Measurements from ENCODE around the gene NUTM2F. TPM values are rescaled to one million over a fixed set of nuclear protein-coding genes. Genes with fewer than 3 reads are reported as not detected.
A peak's percentile ranks its signal among the peaks of the same experiment; 100 is the strongest.
"Not testable (repeated sequence)": the region's sequence is repeated elsewhere in the genome, so short reads cannot be mapped to it uniquely, and the experiment has no call there.

Gene NUTM2F, protein sequence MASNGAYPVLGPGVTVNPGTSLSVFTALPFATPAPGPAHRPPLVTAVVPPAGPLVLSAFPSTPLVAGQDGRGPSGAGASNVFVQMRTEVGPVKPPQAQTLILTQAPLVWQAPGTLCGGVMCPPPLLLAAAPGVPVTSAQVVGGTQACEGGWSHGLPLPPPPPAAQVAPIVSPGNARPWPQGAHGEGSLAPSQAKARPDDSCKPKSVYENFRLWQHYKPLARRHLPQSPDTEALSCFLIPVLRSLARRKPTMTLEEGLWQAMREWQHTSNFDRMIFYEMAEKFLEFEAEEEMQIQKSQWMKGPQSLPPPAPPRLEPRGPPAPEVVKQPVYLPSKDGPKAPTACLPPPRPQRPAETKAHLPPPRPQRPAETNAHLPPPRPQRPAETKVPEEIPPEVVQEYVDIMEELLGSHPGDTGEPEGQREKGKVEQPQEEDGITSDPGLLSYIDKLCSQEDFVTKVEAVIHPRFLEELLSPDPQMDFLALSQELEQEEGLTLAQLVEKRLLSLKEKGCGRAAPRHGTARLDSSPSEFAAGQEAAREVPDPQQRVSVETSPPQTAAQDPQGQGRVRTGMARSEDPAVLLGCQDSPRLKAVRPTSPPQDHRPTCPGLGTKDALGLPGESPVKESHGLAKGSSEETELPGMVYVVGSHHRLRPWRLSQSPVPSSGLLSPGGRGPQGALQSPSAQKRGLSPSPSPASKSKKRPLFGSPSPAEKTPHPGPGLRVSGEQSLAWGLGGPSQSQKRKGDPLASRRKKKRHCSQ
- not detected for total RNA-seq
- long read RNA-seq, donor 1: 0 reads
- long read RNA-seq, donor 2: 0 reads

DNA sequence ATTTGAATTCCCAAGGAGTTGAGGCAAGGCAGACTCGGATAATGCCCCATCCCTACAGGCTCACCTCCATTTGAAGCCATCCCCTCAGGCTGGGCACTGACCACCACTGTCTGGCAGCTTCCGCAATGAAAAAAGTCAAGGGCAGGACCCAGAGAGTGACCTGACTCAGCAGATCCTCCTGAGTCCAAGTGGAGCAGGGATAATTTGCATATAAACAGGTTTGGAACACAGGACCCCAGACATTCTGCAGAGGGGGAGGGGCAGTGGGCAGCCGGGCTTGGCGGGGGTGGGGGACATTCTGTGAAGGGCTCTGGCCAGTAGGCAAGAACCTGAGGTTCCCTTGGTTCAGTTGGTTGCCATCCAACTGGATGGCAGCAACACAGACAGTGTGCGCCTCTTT lies at the start of gene NUTM2F:
TSS of gene NUTM2F (minus strand) at position 101 of the 400 bp plus-strand sequence. CDS start at position 80, 21 bp downstream.
- intact Hi-C loops (cut with DNase I); DNase-seq (ENCODE audit: low spot score): not testable (repeated sequence)

DNA sequence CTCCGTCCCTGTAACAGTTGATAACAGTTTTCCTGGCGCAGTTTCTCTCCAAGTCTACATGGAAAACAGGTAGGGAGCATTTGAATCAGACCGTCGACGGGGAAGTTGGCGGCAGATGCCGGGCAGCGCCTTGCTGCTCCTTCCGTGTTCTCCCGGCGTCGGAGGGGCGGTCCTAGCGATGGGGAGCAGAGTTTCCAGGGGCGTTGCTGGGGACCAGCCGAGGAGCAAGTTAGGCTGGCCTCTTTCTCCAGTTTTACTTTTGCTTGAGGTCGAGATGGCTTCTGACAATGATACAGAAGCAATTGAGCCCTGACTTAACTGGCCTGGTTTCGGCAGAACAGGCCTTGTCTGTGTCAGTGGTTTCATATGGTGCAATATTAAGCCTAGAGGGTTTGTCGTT lies 46.8 kb upstream of the NUTM2F start:
- DNase-seq (ENCODE audit: low spot score); intact Hi-C loops (cut with DNase I): not testable (repeated sequence)

DNA sequence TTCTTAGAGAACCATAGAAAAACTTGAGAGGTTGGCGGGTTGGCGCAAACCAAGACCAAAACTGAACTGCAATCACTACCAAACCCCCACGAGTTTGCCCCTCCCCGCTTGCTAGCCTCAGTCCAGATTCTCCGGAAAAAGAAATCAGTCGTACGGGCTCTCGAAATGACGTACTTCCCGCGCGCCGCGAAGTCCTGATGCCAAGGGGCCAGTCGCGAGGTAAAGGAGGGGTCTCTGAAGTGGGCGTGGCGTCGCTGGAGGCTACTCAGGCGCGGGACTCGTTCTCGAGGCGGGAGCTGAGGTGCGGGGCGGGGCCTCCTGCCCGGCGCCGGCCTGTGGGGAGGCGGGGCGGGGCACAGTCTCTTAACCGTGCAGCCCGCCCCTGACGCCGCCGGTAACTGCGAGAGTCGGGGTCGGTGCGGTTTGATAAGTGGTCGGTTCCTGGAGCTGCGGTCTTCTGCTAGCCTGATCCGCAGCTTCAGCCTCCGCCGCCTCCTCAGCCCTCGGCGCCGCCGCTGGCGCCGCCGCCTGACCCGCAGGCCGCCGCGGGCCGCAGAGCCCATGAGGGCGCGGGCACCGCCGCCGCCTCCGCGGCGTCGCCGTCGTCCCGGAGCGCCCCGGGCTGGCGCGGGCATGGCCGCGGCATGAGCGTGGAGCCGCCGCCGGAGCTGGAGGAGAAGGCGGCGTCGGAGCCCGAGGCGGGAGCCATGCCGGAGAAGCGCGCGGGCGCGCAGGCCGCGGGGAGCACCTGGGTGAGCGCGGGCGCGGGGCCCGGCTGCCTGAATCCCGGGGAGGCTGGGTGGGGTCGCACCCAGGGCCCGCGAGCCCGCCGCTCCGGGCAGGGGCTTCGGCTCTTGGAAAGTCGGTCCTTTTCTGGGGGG lies 46.0 kb upstream of the NUTM2F start:
- intact Hi-C loops (cut with DNase I): not testable (repeated sequence)
- DNase-seq (ENCODE audit: low spot score): peak; percentile 96

DNA sequence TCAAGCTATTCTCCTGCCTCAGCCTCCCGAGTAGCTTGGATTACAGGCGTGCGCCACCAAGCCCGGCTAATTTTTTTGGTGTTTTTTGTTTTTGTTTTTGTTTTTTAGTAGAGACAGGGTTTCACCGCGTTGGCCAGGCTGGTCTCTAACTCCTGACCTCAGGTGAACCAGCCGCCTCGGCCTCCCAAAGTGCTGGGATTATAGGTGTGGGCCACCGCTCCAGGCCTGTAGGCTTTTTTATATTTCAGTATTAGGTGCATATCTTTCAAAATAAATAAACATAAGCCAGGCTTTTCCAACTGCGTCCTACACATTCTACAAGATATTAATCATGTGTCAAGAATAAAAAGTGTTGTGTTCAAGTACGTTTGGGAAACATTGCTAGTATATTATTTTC lies 45.3 kb upstream of the NUTM2F start:
- intact Hi-C loops (cut with DNase I); DNase-seq (ENCODE audit: low spot score): not testable (repeated sequence)

DNA sequence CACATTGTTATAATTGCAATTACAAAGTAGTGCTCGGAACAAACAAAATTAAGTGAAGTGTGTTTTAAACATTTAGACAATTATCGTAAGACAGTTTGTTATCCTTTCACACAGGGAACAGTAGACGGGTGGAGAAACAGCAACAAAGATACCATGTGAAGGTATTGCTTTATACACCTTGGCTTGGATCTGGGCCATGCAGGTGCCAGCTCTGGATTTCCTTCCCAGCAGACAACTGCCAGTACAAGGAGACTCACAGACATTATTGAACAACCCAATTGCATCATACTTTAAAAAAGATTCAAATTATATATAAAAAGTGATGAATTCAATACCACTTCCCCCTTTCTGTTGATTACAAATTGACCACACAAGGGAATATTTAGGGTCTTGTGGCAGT lies 41.8 kb upstream of the NUTM2F start:
- DNase-seq (ENCODE audit: low spot score); intact Hi-C loops (cut with DNase I): not testable (repeated sequence)

DNA sequence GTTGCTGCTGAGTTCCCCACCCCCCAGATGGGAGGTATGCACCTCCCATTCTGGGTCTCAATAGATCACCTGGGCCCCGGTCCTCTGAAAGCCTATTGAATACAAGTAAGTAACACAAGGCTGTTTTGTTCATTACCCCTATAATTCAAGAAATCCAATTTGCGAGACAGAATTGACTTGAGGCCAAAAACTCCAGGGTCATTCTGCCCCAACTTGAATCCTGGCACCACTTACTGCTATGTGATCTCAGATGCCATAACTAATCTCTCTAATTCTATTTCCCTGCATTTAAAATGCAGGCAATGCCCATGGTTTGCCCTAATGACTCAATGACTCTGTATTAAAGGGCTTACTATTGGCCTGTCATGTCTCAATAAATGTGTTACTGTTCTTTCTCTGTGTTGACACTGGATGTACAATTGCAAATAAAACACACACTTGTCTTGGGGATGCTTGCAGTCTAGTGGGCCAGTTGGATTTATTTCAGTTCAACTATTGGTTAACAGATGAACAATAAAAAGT lies 35.7 kb upstream of the NUTM2F start:
- DNase-seq (ENCODE audit: low spot score); intact Hi-C loops (cut with DNase I): not testable (repeated sequence)

DNA sequence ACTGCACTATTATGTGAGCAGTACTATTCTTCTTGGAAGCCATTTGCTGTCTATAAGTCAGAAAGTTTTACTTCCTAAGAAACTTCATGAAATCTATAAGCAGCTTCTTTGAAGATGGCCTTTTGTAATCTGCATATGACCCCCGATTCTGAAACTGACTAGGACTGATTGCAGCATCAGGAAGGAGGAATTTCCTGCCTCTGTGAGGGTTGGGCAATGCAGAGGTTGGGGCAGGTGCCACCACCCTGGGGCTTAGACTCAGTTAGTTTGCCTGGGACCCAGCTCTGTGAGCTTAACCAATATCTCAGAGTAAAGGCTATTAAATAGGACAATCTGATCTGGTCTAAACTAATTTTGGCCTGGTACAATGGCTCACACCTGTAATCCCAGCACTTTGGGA lies 28.7 kb upstream of the NUTM2F start:
- intact Hi-C loops (cut with DNase I); DNase-seq (ENCODE audit: low spot score): not testable (repeated sequence)

DNA sequence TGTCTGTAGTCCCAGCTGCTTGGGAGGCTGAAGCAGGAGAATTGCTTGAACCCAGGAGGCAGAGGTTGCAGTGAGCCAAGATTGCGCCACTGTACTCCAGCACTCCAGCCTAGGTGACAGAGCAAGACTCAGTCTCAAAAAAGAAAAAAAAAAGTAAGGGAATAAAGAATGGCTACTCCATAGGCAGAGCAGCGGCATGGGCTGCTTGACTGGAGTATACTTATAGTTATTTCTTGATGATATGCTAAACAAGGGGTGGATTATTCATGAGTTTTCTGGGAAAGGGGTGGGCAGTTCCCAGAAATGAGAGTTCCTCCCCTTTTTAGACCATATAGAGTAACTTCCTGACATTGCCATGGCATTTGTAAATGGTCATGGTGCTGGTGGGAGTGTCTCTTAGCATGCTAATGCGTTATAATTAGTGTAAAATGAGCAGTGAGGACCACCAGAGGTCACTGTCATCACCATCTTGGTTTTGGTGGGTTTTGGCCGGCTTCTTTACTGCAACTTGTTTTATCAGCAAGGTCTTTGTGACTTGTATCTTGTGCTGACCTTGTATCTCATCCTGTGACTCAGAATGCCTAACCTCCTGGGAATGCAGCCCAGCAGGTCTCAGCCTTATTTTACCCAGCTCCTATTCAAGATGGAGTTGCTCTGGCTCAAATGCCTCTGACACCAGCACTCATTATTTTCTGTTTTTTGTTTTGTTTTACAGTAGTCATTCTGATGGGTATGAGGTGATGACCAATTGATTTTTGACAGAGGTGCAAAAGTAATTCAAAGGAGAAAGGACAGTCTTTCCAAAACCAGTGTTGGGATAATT lies 23.7 kb upstream of the NUTM2F start:
- intact Hi-C loops (cut with DNase I): not testable (repeated sequence)

DNA sequence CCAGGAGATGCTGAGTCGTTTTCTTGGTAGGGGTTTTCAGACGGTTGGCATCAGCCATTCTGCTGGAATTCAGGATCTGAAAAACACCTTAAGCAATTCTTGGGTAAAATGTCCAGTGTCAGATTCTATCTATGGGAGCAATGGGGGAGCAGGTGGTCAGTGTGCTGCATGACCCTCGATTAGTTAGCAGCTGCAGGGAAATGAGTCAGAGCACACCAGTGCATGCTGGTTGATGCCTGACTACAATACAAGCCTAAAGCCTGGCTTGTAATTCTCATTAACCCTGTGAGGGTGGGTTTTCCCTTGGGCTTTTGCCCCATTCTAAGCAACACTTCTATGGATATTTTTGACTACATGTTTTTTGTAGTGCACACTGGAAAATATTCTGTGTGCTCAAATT lies 20.3 kb upstream of the NUTM2F start:
- DNase-seq (ENCODE audit: low spot score); intact Hi-C loops (cut with DNase I): not testable (repeated sequence)

More for the DNA sequence above, 23.7 kb upstream of the NUTM2F start:
- DNase-seq (ENCODE audit: low spot score): not testable (repeated sequence)

DNA sequence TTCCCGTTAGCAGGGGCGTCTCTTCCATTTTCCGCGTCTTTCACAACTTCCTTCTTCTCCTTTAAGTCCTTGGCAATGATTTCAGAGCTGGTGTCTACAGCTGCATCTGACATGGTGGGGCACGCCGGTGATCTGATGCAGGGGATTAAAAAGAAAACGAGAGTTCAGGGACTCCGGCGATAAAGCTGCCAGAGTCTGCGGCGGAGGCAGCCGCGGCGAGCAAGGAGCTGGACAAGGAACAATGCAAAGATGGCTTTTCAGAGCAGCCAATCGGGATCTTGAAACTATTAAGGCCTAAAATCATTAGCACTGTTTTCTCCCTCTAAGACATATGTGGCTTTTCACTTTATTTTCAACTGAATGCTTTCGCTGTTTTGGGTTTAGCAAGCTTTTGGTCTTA lies 19.0 kb upstream of the NUTM2F start:
- DNase-seq (ENCODE audit: low spot score); intact Hi-C loops (cut with DNase I): not testable (repeated sequence)

DNA sequence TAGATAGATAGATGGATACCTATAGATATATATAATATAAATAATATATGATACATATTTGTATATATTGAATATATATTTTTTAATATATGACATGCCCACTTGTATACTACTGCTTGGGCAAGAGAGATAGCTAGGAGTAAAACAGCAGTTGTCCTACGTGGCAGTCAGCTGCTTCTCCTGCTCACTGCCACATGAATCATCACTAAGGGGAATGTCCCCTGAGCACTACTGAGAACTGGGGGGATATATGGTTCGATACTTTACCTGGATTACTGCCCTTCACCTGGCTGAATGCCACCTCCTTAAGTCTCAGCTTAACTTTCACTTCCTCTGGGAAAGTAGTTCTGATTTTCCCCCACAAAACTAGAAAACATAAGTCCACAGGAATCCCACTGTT lies 13.3 kb upstream of the NUTM2F start:
- intact Hi-C loops (cut with DNase I); DNase-seq (ENCODE audit: low spot score): not testable (repeated sequence)

DNA sequence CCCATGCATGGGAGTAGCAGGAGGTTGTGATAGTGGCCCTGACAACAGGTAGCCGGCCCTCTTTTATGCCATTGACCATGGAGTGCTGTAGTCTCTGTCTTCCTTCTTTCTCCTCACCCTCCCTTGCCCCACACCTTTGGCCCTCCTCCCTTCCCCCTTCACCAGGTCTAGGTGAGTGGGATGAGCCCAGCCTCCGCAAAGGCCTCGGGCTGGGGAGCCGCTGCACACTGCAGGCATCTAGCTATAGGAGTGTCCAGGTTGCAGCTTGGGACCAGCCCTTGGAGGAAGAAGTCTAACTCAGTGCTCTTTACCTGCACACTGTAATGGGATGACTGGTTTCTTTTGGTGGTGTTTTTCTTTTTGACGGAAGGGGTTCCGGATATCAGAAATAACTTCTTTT lies 12.3 kb upstream of the NUTM2F start:
- intact Hi-C loops (cut with DNase I): not testable (repeated sequence)

DNA sequence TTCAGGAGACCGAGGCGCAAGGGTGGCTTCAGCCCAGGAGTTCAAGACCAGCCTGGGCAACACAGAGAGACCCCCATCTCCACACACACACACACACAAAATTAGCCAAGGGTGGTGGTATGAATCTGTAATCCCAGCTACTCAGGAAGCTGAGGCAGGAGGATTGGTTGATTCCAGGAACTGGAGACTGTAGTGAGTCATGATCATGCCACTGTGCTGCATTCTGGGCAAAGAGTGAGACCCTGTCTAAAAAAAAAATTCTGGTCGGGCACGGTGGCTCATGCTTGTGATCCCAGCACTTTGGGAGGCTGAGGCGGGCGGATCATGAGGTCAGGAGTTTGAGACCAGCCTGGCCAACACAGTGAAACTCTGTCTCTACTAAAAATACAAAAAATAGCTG lies 11.2 kb upstream of the NUTM2F start:
- DNase-seq (ENCODE audit: low spot score); intact Hi-C loops (cut with DNase I): not testable (repeated sequence)

More for the DNA sequence above, 12.3 kb upstream of the NUTM2F start:
- not testable (repeated sequence) for DNase-seq (ENCODE audit: low spot score)

DNA sequence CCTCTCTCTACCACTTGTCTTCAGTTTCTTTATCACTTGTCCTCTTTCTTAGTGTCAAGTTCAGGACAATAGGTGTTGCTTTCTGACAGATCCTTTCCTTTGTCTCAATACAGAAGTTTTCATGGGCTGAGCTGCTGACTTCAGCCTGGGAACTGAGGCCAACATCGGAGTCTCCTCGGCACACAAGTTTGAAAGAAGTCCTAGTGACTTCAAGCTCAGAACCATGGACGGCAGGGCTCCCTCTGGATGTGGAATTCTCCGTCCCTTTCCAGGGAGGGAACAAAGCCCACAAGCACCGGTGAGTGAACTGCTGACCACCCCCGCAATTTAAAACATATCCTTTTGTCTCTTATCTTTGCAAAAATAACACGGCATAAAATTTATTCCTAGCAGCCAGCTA lies 10.3 kb upstream of the NUTM2F start:
- DNase-seq (ENCODE audit: low spot score); intact Hi-C loops (cut with DNase I): not testable (repeated sequence)

DNA sequence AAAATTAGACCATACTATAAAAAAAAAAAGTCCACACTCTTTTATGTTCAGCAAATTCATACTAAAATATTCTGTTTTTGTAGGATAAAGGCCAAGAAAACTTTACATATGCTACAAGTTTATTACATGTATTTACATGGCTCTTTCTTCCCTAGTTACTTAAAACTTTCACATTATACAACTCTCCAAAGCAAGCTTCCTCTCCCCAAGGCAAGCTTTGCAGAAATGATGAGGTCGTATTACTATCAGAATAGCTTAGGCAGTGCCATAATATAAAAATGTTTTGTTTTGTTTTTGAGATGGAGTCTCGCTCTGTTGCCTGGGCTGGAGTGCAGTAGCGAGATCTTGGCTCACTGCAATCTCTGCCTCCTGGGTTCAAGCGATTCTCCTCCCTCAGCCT lies 8.0 kb upstream of the NUTM2F start:
- intact Hi-C loops (cut with DNase I); DNase-seq (ENCODE audit: low spot score): not testable (repeated sequence)

DNA sequence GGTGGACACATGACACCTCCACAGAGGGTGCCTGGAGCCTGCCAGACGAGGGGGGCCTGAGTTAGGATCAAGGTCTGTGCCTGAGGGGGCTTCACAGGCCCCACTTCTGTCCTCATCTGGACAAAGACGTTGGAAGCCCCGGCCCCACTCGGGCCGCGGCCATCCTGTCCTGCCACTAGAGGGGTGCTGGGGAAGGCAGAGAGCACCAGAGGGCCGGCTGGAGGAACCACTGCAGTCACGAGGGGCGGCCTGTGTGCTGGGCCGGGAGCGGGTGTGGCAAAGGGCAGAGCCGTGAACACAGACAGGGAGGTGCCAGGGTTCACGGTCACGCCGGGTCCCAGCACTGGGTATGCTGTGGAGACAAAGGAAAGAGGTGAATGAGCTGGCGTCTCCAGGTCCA lies 2.9 kb downstream of the NUTM2F start:
- intact Hi-C loops (cut with DNase I): not testable (repeated sequence)

DNA sequence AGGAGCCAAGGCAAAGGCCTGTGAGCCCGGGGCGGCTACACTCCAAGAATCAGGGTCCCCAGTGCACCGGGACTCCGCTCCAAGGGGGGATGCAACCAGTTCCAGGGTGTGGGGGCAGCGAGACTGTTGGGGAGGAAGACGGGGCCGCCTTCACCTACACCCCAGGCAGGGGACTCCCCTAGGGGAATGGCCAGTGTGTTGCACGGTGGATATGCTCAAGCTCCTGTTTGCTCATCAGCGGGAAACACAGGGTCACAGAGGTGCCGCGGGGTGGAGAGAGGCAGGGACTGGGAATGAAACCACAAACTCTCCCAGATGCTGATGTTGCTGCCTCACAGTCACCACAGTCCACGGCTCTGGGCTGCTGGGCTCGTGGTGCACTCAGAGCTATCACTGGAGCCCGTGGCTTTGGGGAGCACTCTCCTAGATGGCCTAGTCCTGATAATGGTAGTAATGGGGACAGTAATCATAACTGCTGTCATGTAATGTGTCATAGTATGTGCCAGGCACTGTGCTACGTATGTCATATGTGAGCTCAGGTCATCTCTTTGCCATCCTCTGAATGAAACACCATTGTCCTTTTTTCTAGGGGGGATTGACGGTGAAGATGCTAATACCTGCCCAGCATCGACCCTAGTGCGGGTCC lies 5.2 kb downstream of the NUTM2F start:
- DNase-seq (ENCODE audit: low spot score); intact Hi-C loops (cut with DNase I): not testable (repeated sequence)

More for the DNA sequence above, 2.9 kb downstream of the NUTM2F start:
- DNase-seq (ENCODE audit: low spot score): not testable (repeated sequence)

Data from posterior vena cava (tissue), 2 donors.